ENCODE results near the gene SBNO1.
"Not testable (repeated sequence)": the region's sequence is repeated elsewhere in the genome, so short reads cannot be mapped to it uniquely, and the experiment has no call there.

- TF ChIP-seq CTCF (IDR thresholded peaks at IDR 0.05); SIN3A (IDR thresholded peaks at IDR 0.05; ENCODE audit: borderline replicate concordance, insufficient read depth, low read depth, low read length): not testable (repeated sequence)
These were observed 51.6 kb downstream of the SBNO1 start for GRCh38 chr12:123313046-123313445.

Data from Panc1 (cell line).